ENCODE results near the gene DDI2.
"Not testable (repeated sequence)": the region's sequence is repeated elsewhere in the genome, so short reads cannot be mapped to it uniquely, and the experiment has no call there.

The DDI2 gene

GRCh38 chr1:15637826-15638225 lies 20.6 kb downstream of the DDI2 start:
- DNase-seq (ENCODE audit: low read depth): no peak

GRCh38 chr1:15639262-15639661 lies 22.0 kb downstream of the DDI2 start:
- DNase-seq (ENCODE audit: low read depth): no peak

- DNase-seq (ENCODE audit: low read depth): no peak
These were observed 22.7 kb downstream of the DDI2 start for GRCh38 chr1:15639931-15640330.

GRCh38 chr1:15640667-15641066 lies 23.4 kb downstream of the DDI2 start:
- no peak for DNase-seq (ENCODE audit: low read depth)

DNA sequence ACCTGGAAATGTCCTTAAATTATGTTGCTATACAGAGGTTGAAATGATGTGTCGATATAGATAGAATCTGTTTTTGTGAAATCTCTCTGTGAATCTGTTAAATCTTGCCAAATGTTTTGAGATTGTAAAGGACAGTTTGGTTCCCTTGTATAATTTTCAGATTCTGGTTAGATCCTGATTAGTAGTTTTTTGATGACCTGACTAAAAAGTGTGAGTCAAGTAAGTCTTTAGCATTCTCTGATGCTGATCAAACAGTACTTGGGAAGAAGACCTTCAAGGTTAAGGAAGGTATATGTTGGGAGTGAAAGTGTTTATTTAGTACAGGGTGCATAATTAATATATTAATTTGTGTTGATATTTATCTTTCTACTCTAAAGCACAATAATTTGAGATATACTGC lies 32.7 kb downstream of the DDI2 start:
- no peak for DNase-seq (ENCODE audit: low read depth)

DNA sequence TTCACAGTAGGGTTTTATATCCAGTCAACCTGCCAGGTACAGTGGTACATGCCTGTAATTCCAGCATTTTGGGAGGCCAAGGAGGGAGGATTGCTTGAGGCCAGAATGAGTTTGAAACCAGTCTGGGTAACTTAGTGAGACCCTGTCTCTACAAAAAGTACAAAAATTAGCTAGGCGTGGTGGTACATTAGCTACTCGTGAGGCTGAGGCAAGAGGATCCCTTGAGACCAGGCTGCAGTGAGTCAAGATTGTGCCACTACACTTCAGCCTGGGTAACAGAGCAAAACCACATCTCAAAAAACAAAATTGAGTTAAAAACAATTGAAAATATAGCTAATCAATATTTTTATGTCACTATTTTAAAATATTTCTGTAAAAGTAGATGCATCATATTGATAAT lies 33.2 kb downstream of the DDI2 start:
- DNase-seq (ENCODE audit: low read depth): no peak

- not testable (repeated sequence) for DNase-seq (ENCODE audit: low read depth)
These were observed 34.9 kb downstream of the DDI2 start for GRCh38 chr1:15652130-15652529.

DNA sequence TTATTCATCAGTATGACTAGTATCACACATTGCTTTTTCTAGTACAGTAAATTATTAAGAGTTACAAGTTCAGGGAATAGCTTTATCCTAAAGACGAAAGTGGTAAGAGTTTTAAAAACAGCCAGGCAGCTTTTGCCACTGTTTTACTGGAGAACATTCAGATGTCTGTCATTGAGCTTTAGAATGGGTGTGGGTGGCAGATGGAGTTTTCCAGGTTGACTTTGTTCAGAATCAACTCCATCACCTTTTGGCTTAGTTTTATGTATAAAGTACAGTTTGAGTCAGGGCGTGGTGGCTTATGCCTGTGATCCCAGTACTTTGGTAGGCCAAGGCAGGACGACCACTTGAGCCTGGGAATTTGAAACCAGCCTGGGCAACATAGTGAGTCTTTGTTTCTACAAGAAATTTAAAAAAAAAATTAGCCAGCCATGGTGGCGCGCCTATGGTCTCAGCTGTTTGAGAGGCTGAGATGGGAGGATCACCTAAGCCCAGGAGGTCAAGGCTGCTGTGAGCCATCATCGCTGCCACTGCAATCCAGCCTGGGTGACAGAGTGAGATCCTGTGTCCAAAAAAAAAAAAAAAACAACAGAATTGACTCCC lies 36.9 kb downstream of the DDI2 start:
- DNase-seq (ENCODE audit: low read depth): no peak

DNA sequence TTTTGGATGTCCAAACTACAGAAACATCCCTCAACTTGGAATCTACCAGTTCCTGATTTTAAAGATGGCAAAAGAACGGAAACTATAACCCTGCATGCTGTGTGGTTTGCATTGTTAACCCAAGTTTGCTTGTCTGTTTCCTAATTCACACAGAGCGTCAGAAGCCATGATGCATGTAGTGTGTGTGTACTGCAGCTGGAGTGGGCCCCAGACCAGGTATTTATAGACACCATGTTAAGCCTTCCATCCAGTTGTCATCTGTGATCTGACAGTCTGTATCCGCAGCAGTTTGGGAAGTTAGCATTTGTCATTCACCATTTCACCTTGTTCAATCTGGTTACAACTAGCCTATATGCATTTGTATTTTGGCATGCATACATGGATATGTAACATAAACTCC lies 39.2 kb downstream of the DDI2 start:
- DNase-seq (ENCODE audit: low read depth): no peak

DNA sequence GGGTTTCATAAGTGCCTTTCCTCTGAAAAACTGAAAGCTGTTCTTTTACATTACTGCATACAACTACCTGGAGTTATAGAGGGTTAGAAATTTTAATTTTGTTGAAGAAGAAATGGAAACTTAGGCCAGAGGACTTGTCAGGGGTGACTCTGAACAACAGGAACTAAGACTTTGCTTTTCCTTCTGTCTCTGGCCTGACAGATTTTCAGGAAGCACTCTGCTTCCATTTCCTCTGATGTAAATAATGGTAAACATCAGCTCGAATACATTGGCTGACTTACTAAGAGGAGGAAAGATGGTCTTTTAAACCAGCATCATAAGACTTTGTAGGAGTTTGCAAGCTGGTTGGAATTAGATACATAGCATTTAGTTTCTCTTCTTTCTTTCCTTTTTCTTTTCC lies 39.8 kb downstream of the DDI2 start:
- no peak for DNase-seq (ENCODE audit: low read depth)

DNA sequence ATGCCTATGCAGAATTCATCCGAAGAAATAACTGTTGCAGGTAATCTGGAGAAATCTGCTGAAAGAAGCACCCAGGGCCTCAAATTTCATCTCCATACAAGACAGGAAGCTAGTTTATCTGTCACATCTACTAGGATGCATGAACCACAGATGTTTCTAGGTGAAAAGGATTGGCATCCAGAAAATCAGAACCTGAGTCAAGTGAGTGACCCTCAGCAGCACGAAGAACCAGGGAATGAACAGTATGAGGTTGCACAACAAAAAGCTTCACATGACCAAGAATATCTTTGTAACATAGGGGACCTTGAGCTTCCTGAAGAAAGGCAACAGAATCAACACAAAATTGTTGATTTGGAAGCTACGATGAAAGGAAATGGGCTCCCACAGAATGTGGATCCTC lies 42.9 kb downstream of the DDI2 start:
- DNase-seq (ENCODE audit: low read depth): no peak

DNA sequence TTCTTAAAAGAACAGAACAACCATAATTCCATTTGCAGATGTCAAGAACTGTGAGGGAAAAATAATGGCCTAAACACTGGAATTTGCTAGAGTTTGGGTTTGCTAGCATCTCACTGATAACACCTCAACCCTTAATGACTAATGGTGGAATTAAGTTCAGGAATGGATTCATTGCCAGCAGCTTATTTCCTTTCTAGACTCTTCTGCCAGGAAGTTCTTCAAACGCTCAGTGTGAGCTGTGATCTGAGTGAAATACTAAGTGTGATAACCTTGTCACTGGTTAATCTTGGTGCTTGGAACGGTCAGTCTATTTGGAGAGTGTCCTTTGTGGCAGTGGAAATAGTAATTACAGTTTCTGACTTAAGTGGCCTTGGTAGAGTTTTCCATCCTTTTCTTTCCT lies 45.2 kb downstream of the DDI2 start:
- DNase-seq (ENCODE audit: low read depth): no peak

DNA sequence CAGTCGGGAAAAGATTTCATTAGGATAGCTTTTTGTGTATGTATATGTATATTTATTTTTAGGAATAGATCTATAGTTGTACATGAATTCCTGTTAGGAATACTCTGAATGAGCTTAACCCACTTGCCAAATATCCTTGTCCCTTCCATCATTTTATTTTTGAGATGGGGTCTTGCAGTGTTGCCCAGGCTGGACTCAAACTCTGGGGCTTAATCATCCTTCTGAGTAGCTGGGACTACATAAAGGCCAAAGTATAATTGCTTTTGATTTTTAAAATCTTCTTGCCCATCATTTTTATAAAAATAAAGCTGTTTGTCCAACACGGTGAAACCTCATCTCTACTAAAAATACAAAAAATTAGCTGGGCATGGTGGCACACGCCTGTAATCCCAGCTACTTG lies 46.7 kb downstream of the DDI2 start:
- DNase-seq (ENCODE audit: low read depth): no peak

DNA sequence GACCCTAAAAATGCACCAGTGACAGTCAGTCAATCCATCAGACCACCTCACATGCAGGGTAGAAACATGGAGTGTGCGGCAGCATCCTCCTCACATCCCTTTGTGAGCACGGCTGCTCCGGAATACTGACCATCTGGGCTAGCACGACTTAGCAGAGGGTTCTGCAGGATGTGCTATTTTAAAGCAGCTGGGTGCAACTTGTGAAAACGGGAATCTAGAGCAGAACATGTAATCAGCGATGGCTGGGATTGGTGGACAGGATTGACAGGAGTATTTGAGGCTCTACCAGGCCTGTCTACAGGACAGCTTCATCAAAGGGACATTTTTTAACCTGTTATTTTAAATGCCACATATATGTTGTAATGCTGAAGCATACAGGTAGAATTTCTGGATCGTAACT lies 50.1 kb downstream of the DDI2 start:
- DNase-seq (ENCODE audit: low read depth): no peak

GRCh38 chr1:15668089-15668754 lies 51.0 kb downstream of the DDI2 start:
- DNase-seq (ENCODE audit: low read depth): no peak

- no peak for DNase-seq (ENCODE audit: low read depth)
These were observed 51.8 kb downstream of the DDI2 start for GRCh38 chr1:15669074-15669473.

DNA sequence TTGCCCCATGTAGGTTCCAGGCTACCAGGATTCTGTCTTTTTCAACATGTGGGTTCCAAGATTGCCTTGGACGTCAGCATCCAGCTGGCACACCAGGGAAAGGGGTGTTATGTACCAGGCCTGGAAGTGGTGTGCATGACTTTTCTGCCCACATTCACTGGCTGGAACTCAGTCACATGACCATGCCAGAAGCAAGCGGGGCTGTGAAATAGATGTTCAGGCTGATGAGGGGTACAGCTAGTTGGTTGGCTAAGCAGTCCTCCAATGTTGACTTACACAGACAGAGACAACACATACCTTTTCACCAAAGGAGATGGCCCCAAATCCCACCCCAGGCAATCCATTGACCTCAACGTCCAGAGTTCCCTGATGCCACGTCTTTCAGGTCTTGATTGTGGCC lies 52.6 kb downstream of the DDI2 start:
- no peak for DNase-seq (ENCODE audit: low read depth)

- DNase-seq (ENCODE audit: low read depth): no peak
These were observed 54.2 kb downstream of the DDI2 start for GRCh38 chr1:15671430-15671829.

GRCh38 chr1:15674386-15675159 lies 57.3 kb downstream of the DDI2 start:
- DNase-seq (ENCODE audit: low read depth): no peak

DNA sequence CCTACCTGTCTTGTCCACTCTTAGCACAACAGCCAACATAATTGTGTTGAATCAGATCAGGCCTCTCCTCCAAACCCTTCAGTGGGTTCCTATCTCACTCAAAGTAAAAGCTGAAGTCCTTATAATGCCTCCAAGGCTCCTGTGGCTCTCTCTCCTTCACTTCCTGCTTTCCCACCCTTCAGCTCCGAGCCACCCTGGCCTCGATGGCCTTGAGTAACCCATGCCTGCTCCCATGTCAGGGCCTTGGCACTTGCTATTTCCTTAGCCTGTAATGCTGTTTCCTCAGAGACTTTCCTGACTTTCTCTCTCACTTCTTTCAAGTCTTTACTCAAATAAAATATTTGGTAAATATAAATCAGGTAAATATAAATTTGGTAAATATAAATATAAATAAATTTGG lies 58.8 kb downstream of the DDI2 start:
- no peak for DNase-seq (ENCODE audit: low read depth)

DNA sequence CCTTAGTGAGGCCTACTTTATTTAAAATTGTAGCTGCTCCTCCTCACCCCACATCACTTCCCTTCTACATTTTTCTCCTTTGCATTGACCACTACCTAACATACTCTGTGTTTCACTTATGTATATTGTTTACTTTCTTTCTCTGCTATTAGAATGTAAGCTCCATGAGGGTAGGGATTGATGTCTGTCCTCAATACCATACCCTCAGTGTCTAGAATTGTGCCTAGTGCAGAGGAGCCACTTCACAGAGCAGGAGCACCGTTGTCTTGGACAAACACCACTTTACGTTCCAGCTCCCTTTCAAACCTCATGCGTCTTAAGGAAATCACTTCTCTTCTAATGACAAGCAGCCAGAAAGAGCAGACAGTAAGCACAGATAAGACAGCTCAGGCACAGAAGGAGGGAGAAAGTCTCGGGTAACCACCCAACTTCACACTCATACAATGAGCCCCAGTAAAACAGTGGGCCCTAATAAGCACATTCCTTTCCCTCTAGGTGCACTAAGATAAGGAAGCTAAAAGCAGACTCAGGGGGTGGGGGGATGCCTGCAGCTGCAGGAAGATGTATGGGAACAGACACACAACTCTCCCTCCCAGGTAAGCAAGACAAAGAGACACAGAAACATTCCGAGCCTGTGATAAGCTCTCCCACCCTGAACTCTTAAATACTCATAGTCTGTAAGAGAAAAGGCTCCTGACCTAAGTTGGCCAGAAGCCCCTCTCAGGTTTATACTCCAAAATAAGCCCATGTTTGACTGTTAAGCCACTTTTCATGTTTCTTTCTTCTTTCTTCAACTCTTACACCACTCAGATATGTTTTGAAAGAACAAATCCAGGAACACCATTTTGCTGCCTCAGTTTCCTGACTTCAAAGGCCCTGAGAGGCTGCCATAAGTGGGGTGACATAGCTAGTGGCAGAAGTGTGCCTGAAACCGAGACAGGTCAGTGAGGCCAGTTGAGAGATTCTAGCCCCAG lies 59.7 kb downstream of the DDI2 start:
- no peak for DNase-seq (ENCODE audit: low read depth)

- DNase-seq (ENCODE audit: low read depth): no peak
These were observed 61.3 kb downstream of the DDI2 start for GRCh38 chr1:15678578-15678977.

Measured in stimulated activated CD8-positive, alpha-beta memory T cell treated with anti-CD3 and anti-CD28 coated beads, Interleukin-4, amount 100 ng/mL, for 24 hours (primary cell).